HS-27A (cell line): ENCODE results near the gene TMEM140.
A peak's percentile ranks its signal among the peaks of the same experiment; 100 is the strongest.

Source experiments
- DNase-seq: peaks from one replicate; pipeline ENCODE4 v3.0.0-alpha.2; 2012; ENCODE audit warnings: low read depth, missing footprints

TMEM140 gene

GRCh38 chr7:135195156-135195555 is 47.3 kb downstream of the TMEM140 start:
- no peak for DNase-seq

DNA sequence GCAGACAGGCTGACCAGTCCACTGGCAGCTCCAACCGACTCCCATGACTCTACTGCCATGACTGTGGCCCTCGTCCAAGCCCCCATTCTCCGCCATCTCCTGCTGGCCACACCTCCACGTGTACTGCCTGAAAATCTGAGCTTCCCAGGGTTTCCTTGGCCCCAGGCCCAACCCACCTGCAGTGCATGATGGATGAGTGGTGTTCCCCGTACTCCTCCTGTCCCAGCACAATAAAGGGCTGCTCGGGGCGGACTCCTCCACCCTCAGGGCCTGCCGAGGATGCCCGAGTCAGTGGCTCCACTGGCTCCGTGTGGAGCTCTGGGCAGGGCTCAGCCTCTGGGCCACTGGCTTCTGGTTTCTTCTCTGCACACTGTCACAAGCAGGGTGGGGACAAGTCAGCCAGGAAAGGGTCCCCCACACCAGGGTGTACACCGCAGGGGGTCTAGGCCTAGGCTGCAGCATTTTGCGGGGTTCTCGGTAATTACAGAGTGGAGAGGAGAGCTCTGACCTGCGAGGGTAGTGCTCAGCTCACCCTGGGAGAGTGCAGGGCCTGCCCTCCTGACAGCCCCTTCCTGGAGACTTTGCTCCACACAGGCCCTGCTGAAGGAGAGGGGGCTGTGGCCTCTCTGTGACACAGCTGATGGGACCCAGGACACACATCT is 48.2 kb downstream of the TMEM140 start:
- DNase-seq, result no peak

GRCh38 chr7:135197343-135197742 is 49.5 kb downstream of the TMEM140 start:
- DNase-seq, result no peak

GRCh38 chr7:135197906-135198655 is 50.2 kb downstream of the TMEM140 start:
- no peak for DNase-seq

- DNase-seq, result no peak
Observed at GRCh38 chr7:135199439-135199838, 51.6 kb downstream of the TMEM140 start.

DNA sequence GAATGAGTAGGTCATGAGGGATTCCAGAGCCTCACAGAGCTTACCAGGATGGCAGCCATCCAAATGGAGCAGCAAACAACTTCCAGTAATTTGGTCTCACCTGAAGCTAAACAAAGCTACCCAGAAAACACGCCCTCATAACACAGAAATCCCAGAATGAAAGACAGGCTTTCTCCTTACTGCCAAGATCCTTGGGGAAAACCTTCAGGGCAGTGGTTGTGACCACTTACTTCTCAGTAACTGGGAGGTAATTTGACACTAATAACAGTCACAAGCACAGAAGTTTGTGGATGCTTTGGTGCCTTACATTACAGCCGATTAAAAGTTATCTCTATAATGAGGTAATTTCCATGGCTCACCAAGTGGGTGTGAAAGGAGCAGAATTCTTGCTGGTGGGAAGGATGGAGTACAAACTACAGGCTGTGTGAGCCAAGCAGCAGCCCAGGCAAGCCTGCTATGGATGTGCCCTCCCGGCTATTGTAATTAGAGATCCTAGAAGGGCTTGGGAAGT is 53.0 kb downstream of the TMEM140 start:
- no peak for DNase-seq

GRCh38 chr7:135201350-135201749 is 53.5 kb downstream of the TMEM140 start:
- DNase-seq, result no peak

DNA sequence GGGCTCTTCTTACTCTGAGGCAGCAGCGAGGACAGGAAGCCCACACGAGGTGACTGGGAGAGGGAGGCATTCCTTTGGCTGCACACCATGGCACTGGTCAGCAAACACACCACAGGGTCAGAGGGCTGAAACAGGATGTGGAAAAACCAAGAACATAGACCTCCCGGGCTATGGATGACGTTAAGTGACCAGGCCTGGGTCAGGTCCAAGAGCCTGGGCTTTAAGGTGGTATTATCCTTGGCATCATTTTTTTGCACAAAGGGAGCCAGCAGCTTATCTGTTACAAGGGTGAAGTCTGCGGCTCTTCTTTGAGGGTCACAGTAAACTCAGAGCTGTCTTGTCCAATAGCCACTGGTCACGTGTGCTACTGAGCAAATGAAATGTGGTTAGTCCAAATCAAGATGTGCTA is 56.5 kb downstream of the TMEM140 start:
- no peak for DNase-seq

- DNase-seq, result no peak
Observed at GRCh38 chr7:135204876-135205275, 57.0 kb downstream of the TMEM140 start.

DNA sequence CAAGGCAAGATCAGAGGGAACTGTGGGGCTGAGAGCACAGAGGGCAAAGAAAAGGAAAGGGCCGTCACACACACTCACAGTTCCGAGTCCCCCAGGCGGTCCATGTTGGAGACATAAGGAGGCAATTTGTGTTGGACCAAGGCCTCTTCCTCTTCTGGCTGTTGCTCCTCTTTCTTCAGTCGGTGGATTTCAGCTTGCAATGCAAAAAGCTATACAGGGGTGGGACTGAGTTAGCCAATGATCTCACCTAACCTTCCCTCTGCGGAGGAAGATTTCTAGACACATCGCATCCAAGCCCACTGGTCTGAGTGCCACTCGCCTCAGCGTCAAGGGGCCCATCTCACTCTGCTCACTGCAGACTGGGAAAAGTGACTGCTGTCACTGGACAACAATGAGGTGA is 58.0 kb downstream of the TMEM140 start:
- DNase-seq, result no peak

DNA sequence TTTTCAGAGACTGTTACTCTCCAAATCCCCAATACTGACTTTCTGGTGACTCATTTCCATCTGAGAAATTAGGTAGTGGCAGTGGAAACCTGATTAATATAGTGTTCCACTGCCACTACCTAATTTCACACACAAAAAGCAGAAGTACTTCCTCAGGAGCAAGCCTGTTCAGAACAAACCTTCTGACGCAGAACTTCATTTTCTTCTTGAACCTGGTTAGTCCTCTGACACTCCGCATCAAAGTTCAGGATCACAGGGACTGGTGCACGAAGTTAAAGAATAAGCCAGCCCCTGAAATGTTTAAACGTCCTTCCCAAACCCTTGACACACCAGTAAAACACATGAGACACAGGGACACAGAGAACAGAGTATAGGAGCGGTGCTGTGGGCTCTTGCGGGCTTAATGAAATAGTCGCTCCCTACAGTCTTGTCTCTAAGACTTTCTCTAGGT is 59.1 kb downstream of the TMEM140 start:
- DNase-seq, result no peak

DNA sequence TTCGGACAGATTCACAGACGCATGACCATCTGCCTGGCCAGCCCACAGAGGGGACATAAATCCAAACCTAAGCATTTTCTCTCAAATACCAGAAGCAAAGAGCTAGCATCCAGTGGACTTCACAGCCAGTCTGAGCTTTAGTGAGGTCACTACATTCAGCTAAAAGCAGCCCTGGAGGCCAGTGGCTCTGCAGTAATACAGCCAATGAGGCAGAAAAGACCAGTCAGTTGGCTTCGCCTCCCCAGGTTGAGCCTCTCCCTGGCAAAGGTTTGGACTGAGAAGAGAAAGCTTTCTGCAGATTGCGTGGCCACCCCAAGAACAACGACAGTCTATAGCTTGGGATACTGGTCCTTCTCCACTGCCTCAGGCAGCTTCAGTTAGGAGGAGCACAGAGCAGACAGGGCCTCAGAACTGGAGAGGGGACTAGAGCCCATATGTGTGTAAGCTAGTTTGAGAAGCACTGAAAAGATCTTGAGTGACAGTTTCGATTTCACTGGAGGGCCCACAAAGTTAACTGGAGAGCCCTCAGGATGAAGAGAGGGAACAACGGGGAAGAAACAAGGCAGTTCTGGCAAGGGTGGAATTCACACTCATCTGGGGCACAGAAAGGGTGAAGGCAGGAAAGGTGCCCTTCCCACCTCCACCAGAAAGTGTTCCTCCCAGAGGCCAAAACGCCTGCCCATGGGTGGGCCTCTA is 59.7 kb downstream of the TMEM140 start:
- DNase-seq, result no peak

DNA sequence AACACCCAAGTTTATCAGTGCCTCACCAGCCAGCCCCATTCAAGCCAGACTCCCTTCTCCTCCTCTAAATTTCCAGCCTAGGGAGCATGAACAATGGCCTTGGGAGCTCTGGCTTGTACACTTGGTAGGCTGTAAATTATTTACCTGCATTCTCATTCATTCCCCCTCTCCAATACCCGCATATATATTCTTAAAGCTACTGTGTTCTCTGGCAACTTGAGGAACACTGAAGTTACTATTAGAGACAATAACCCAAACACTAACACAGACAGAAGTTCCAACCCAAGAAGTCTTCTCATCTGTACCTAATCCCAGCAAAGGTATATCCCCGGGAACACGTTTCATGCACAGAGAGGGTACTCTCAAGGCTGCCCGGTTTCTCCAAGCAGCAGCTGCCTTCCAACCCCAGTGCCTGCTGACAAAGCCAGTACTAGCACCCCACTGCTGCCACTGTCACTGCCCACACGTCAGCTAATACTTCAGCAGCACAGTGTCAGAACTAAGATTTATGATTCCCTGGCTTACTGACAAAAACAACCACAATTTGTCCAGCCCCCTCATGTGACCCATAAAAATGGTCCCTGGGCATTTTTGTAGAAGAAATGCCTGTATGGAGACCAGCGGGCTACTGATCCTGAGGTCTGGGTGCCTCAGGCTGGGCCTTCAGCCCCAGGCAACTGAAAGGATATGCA is 60.4 kb downstream of the TMEM140 start:
- DNase-seq, result no peak

GRCh38 chr7:135209225-135209834 is 61.5 kb downstream of the TMEM140 start:
- DNase-seq, result no peak

DNA sequence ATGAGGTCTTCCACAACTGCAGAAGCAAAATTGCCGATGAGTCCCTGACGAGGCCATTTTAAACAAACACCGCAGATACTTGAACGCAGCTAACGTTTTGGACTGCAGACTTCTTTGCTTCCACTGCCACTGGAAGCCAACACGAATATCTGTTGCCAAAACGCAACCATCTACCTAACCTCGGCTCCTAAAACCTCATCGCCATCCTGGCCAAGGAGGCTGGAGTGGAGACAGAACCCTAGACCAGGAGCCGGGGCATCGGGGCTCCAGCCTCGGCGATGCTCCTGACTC is 63.0 kb downstream of the TMEM140 start:
- DNase-seq, result no peak

DNA sequence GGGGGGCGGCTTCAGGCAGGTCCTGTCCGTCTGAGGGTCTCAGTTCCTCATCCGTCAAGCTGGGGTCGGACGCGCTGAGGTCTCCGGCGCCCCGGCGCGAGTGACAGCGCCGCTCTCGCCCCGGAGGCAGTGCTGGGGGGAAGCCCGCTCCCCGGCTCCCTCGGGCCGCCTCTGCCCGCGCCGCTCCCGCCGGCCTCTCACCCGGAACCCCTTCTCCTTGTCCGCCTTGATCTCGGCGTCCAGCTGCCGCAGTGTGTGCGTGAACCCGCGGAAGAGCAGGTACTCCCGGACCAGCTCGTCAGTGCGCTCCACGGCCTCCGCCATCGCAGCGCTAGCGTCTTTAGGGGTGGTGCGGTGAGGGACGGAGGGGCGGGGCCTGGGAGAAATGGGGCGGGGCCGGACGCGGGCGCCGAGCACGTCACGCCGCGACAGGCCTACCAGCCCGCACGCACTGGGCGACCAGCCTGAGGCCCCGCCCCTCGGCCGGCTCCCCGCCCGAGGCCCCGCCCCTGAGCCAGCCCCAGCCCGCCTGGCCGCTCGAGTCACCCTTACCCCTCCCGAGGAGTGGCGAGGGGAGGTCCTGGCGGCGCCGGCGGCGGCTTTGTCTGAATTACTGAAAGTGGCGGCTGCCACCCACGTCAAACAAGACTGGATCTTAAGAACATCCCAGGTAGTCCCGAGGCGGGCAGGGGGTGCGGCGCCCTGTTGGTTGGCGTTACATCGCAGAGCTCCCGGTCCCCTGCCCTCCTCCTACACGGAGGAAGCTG is 63.5 kb downstream of the TMEM140 start, which contains the start of gene WDR91:
WDR91 (minus strand) TSS at position 348 of the 767 bp plus-strand sequence; CDS start at position 324, 24 bp downstream.
- peak; percentile 31 for DNase-seq

DNA sequence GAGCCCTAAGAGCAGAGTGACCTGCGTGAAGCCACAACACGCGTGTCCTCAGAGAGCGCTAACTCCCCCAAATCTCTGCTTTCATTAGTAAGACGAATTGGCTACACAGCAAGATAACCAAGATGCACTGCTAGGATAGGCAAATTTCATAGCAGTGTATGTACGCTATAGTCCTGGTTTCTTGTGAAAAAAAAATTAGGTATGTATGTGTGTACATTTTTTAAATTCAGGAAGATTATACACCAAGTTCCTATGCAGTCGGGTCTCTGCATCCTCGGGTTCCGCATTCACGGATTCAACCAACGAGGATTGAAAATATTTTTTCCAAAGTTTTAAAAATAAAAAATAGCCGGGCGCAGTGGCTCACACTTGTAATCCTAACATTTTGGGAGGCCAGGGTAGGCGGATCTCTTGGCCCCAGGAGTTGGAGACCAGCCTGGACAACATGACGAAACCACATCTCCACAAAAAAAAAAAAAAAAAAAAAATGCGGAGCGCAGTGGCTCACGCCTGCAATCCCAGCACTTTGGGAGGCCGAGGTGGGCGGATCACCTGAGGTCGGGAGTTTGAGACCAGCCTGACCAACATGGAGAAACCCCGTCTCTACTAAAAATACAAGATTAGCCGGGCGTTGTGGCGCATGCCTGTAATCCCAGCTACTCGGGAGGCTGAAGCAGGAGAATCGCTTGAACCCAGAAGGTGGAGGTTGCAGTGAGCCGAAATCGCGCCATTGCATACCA is 64.2 kb downstream of the TMEM140 start:
- DNase-seq, result peak; percentile 15

GRCh38 chr7:135213831-135214230 is 66.0 kb downstream of the TMEM140 start:
- no peak for DNase-seq

GRCh38 chr7:135215180-135215579 is 67.3 kb downstream of the TMEM140 start:
- no peak for DNase-seq

DNA sequence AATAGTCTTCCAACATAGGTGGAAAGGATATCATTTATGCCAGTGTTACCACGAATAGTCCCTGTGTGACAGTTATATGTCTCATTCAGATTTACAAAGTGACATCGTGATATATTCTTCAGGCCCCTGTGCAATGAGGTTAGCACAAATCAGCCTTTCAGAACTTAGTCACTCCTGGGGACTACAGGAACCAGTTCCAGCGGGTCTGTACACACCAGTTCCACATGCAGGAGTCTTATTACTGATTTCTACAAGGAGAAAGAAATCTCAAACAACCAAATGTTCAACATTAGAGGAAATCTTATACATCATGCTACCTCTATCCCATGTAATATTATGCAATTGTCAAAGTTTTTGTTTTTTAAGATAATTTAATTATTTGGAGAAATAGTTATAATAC is 67.8 kb downstream of the TMEM140 start:
- no peak for DNase-seq
